ENCODE measurements around the gene PXK. TPM values are rescaled to one million over a fixed set of nuclear protein-coding genes. Genes with fewer than 3 reads are reported as not detected.

The PXK gene
- total and polyA plus RNA-seq, 2 donors: 12.5 to 13.6 TPM

- 97% methylated on average over 12 of the region's 12 CpGs for WGBS
- H3K36me3 ChIP-seq (ENCODE audit: control insufficient read depth in 2 of 2, insufficient read depth in 2 of 2, low read length in 1 of 2): no peaks in the 10 kb centered on the region
- H3K27me3 ChIP-seq (ENCODE audit: control insufficient read depth in 2 of 2, insufficient read depth in 1 of 2, low read length in 1 of 2): no peaks in the 10 kb centered on the region
- peaks cover 0 to 14% of the 10 kb centered on the region in 2 donors for H3K4me1 ChIP-seq (ENCODE audit: control insufficient read depth in 2 of 2, insufficient read depth in 2 of 2, low read length in 2 of 2)
- peak overlapping the region; percentile 24 to 69 for H3K27ac ChIP-seq (ENCODE audit: low read depth in 1 of 2, low read length in 1 of 2)
- DNase-seq (ENCODE audit: low read depth in 6 of 9, low spot score in 9 of 9): no peak
- H3K4me3 ChIP-seq (ENCODE audit: low read length in 2 of 2): no peak overlapping the region
- no peaks in the 10 kb centered on the region for H3K9me3 ChIP-seq (ENCODE audit: control insufficient read depth in 2 of 2, insufficient read depth in 1 of 2, low read length in 1 of 2)
These were observed 137.8 kb downstream of the PXK start for GRCh38 chr3:58470363-58471024.

DNA sequence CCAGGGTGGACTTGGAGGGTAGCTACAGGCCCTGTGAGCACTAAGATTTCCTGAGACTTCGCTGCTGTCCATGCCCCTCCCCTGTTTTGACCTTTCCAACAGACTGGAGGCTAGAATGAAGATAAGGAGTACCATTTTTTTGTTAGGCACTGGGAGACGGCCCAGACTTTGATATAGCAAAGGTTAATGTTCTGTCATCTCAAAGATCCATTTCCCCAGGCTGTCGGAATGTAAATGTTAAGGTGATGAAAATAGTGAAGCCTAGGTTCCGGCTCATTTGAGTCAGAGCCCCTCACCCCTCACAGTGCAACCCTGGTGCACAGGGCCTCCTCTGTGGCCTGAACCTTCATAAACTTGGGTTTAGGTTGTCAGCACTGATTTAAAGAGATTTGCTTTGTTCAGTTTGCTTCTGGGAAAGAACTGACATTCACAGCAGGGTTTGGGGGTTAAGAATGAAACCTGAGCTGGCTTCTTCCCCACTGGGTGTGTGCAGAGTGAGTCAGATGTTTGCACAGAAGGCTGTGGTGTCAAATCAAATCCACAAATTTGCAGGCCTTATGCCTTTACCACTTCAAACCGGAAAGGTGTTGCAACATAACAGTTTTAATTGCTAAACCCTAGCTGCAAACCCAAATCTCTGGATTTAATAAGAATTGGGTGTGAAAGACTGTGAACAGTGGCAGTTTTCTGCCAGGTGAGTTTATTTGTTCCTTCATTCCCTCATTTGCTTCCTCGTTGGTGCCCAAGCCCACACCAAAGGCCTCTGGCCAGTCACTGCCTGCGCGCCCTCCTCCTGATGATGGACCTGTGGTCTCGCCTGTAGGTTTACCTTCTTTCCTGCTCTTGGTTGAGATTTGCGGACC is 138.6 kb downstream of the PXK start:
- DNase-seq (ENCODE audit: low read depth in 6 of 9, low spot score in 9 of 9): peak in 1 of 9 donors; percentile 35
- Histone ChIP-seq H3K4me3 (ENCODE audit: low read length in 2 of 2) (no peak overlapping the region), H3K9me3 (ENCODE audit: control insufficient read depth in 2 of 2, insufficient read depth in 1 of 2, low read length in 1 of 2) (no peaks in the 10 kb centered on the region), H3K4me1 (ENCODE audit: control insufficient read depth in 2 of 2, insufficient read depth in 2 of 2, low read length in 2 of 2) (peaks cover 0 to 14% of the 10 kb centered on the region in 2 donors), H3K27me3 (ENCODE audit: control insufficient read depth in 2 of 2, insufficient read depth in 1 of 2, low read length in 1 of 2) (no peaks in the 10 kb centered on the region), H3K36me3 (ENCODE audit: control insufficient read depth in 2 of 2, insufficient read depth in 2 of 2, low read length in 1 of 2) (no peaks in the 10 kb centered on the region), H3K27ac (ENCODE audit: low read depth in 1 of 2, low read length in 1 of 2) (peak overlapping the region; percentile 63 to 69)
- 74% methylated on average over 10 of the region's 10 CpGs for WGBS

DNA sequence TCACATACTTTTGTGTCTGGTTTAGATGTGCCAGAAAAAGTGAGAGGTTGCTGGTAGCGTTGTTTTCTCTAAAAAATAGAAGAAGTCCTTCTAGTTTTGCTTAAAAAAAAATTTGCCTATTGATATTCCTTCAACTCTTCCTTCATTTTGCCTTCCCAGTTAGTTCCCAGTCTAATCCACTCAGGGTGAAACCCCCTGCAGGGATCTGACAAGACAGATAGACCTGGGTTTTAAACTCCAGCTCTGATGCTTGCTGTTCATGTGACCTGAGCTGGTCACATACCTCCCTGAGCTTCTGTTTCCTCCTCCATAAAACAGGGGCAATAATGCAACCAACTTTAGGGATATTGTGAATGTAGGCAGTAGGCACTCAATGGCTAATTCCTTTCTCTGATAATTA is 140.6 kb downstream of the PXK start:
- peaks cover 0 to 14% of the 10 kb centered on the region in 2 donors for H3K4me1 ChIP-seq (ENCODE audit: control insufficient read depth in 2 of 2, insufficient read depth in 2 of 2, low read length in 2 of 2)
- no peaks in the 10 kb centered on the region for H3K9me3 ChIP-seq (ENCODE audit: control insufficient read depth in 2 of 2, insufficient read depth in 1 of 2, low read length in 1 of 2)
- H3K27me3 ChIP-seq (ENCODE audit: control insufficient read depth in 2 of 2, insufficient read depth in 1 of 2, low read length in 1 of 2): no peaks in the 10 kb centered on the region
- no peak overlapping the region for H3K27ac ChIP-seq (ENCODE audit: low read depth in 1 of 2, low read length in 1 of 2)
- no peak for DNase-seq (ENCODE audit: low read depth in 6 of 9, low spot score in 9 of 9)
- whole genome bisulfite sequencing: 97% methylated on average over 1 of the region's 1 CpG
- H3K4me3 ChIP-seq (ENCODE audit: low read length in 2 of 2): no peak overlapping the region
- no peaks in the 10 kb centered on the region for H3K36me3 ChIP-seq (ENCODE audit: control insufficient read depth in 2 of 2, insufficient read depth in 2 of 2, low read length in 1 of 2)

DNA sequence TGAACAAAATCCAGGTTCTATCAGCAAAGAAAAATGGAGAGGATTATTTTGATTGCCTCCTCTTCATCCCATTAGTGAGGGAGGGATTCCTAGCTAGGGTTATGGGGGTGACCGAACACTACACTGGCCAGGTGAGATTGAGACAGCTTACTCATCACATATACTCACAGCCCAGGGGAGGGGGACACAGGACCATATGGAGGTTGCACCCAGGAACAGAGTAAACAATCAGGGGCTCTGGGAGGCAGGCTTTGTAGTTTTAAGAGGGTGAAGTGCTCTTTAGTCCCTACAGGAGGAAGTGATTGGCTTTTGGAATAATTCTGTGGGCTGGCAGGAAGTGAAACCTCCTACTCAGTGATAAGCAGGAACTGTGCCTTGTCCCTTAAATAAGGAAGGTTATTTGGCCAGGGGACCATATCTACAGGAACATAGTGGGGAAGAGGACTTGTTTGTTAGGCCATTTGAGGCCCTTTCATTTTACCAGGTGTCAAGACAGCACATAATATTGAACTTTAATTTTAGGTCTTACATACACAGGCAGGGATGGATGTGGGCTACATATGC is 141.7 kb downstream of the PXK start:
- H3K4me1 ChIP-seq (ENCODE audit: control insufficient read depth in 2 of 2, insufficient read depth in 2 of 2, low read length in 2 of 2): peaks cover 0 to 14% of the 10 kb centered on the region in 2 donors
- no peak overlapping the region for H3K27ac ChIP-seq (ENCODE audit: low read depth in 1 of 2, low read length in 1 of 2)
- H3K9me3 ChIP-seq (ENCODE audit: control insufficient read depth in 2 of 2, insufficient read depth in 1 of 2, low read length in 1 of 2): no peaks in the 10 kb centered on the region
- 100% methylated on average over 1 of the region's 1 CpG for WGBS
- H3K4me3 ChIP-seq (ENCODE audit: low read length in 2 of 2): no peak overlapping the region
- no peaks in the 10 kb centered on the region for H3K27me3 ChIP-seq (ENCODE audit: control insufficient read depth in 2 of 2, insufficient read depth in 1 of 2, low read length in 1 of 2)
- DNase-seq (ENCODE audit: low read depth in 6 of 9, low spot score in 9 of 9): no peak
- H3K36me3 ChIP-seq (ENCODE audit: control insufficient read depth in 2 of 2, insufficient read depth in 2 of 2, low read length in 1 of 2): no peaks in the 10 kb centered on the region

DNA sequence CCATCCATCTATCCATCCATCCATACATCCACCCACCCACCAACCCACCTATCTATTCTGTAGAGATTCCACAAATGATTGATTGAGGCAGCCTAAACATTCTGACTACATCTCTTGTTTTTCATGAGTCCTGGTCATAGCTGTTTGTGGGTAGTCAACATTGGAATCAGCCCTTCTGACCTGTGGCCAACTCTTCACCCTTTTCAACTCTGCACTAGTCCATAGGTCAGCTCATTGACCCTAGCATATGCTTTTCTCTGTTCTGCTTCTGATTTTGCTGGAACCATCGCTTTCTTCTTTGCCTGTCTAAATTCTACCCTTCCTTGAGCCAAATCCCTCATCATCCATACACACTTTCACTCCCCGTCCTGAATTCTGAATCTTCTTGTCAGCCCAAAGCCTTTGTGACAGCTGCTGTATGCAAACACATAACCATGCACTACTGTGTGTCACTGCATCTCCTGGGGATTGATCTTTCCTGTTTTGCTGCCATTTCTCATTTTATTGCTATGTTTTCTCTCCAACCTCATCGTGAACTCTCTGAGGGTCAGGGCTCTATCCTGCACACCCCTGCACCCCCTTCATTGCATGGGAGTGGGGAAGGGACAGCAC is 142.4 kb downstream of the PXK start:
- Histone ChIP-seq H3K27ac (ENCODE audit: low read depth in 1 of 2, low read length in 1 of 2) (no peak overlapping the region), H3K4me1 (ENCODE audit: control insufficient read depth in 2 of 2, insufficient read depth in 2 of 2, low read length in 2 of 2) (peaks cover 0 to 14% of the 10 kb centered on the region in 2 donors), H3K36me3 (ENCODE audit: control insufficient read depth in 2 of 2, insufficient read depth in 2 of 2, low read length in 1 of 2) (no peaks in the 10 kb centered on the region), H3K27me3 (ENCODE audit: control insufficient read depth in 2 of 2, insufficient read depth in 1 of 2, low read length in 1 of 2) (no peaks in the 10 kb centered on the region), H3K9me3 (ENCODE audit: control insufficient read depth in 2 of 2, insufficient read depth in 1 of 2, low read length in 1 of 2) (no peaks in the 10 kb centered on the region), H3K4me3 (ENCODE audit: low read length in 2 of 2) (no peak overlapping the region)
- no peak for DNase-seq (ENCODE audit: low read depth in 6 of 9, low spot score in 9 of 9)
- WGBS: 93% methylated on average over 3 of the region's 3 CpGs

Other genes with a start within 250 kb of the PXK start
- 52.0 TPM for gene DNASE1L3, start 121.9 kb upstream of the PXK start, total RNA-seq
- gene DNASE1L3, start 121.9 kb upstream of the PXK start, polyA plus RNA-seq: 12.9 TPM
- gene ABHD6, start 95.1 kb upstream of the PXK start, total RNA-seq: 5.4 TPM
- gene ABHD6, start 95.1 kb upstream of the PXK start, polyA plus RNA-seq: 7.6 TPM
- 11.5 TPM for gene RPP14, start 26.6 kb upstream of the PXK start, total RNA-seq
- 11.5 TPM for gene RPP14, start 26.6 kb upstream of the PXK start, polyA plus RNA-seq
- 6.9 TPM for gene HTD2, start 26.4 kb upstream of the PXK start, total RNA-seq
- gene HTD2, start 26.4 kb upstream of the PXK start, polyA plus RNA-seq: 6.3 TPM
- gene PDHB, start 100.9 kb downstream of the PXK start, total RNA-seq: 74.4 TPM
- 86.0 TPM for gene PDHB, start 100.9 kb downstream of the PXK start, polyA plus RNA-seq
- 8.6 TPM for gene KCTD6, start 159.2 kb downstream of the PXK start, total RNA-seq
- 27.7 TPM for gene KCTD6, start 159.2 kb downstream of the PXK start, polyA plus RNA-seq
- 4.7 TPM for gene ACOX2, start 204.3 kb downstream of the PXK start, total RNA-seq
- gene ACOX2, start 204.3 kb downstream of the PXK start, polyA plus RNA-seq: 12.2 TPM
- gene FAM107A, start 244.5 kb downstream of the PXK start, total RNA-seq: 7.9 TPM
- gene FAM107A, start 244.5 kb downstream of the PXK start, polyA plus RNA-seq: 63.9 TPM

All from thymus (tissue), 11 donors.